ENCODE results near the gene CACNA1G.

DNA sequence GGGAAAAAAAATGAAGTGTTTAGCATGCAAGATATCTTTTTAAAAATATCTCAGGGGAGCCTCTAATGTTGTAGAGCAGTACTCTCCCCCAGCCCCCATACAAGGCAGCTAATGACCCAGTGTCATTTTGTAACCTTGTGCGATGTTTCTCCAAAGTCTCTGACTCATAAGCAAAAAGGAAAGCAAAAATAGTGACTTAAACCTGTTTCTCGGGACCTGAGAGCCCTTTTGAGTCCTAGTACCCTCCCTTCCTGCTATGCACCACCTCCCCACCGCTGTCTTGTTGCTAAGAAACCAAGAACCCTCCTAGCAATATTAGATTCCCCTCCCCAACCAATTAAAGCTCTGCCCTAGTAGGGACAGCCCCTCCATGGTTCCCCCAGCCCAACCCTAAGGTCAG, 49.5 kb upstream of the CACNA1G start:
- no peak for TF ChIP-seq EZH2 (IDR thresholded peaks at IDR 0.05; ENCODE audit: low read length, missing control alignments)
- TF ChIP-seq, protein P1, sequence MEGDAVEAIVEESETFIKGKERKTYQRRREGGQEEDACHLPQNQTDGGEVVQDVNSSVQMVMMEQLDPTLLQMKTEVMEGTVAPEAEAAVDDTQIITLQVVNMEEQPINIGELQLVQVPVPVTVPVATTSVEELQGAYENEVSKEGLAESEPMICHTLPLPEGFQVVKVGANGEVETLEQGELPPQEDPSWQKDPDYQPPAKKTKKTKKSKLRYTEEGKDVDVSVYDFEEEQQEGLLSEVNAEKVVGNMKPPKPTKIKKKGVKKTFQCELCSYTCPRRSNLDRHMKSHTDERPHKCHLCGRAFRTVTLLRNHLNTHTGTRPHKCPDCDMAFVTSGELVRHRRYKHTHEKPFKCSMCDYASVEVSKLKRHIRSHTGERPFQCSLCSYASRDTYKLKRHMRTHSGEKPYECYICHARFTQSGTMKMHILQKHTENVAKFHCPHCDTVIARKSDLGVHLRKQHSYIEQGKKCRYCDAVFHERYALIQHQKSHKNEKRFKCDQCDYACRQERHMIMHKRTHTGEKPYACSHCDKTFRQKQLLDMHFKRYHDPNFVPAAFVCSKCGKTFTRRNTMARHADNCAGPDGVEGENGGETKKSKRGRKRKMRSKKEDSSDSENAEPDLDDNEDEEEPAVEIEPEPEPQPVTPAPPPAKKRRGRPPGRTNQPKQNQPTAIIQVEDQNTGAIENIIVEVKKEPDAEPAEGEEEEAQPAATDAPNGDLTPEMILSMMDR (conservative IDR thresholded peaks at IDR 0.05 in 1 of 2, IDR thresholded peaks at IDR 0.05 in 1 of 2; ENCODE audit: low read depth in 1 of 2, low read length in 2 of 2) = no peak

Data from fibroblast of lung (primary cell).